ENCODE data around the gene COL8A2. TPM values are rescaled to one million over a fixed set of nuclear protein-coding genes. Genes with fewer than 3 reads are reported as not detected.
A peak's percentile ranks its signal among the peaks of the same experiment; 100 is the strongest.

Gene COL8A2
- total RNA-seq, 4 donors from 2014 or later: 43.3 to 57.8 (median 50.6) TPM

GRCh38 chr1:36157115-36157903 is 32.3 kb upstream of the COL8A2 start:
- Histone ChIP-seq H3K4me1 (peaks cover 0 to 83% (median 51%) of the 10 kb centered on the region in 3 donors), H3K9me3 (no peaks in the 10 kb centered on the region), H3K27ac (peak overlapping the region; percentile 96 to 100 (median 100)), H3K4me3 (peak overlapping the region; percentile 84 to 100), H3K27me3 (no peaks in the 10 kb centered on the region), H3K36me3 (no peaks in the 10 kb centered on the region)
- TF ChIP-seq CTCF (IDR thresholded peaks at IDR 0.05) (no peak), EP300 (IDR thresholded peaks at IDR 0.05) (no peak), POLR2AphosphoS5 (IDR thresholded peaks at IDR 0.05) (peak; percentile 30)
- 0% methylated on average over 3 of the region's 9 CpGs for WGBS, 2 donors (ENCODE audit: low coverage in 1 of 2)
- no peak for ATAC-seq

- WGBS, 2 donors (ENCODE audit: low coverage in 1 of 2): 0% methylated on average over 1 of the region's 69 CpGs; no CpG with 5 or more reads in 1 of the 2 donors
- peak; percentile 33 for ATAC-seq
- peak overlapping the region; percentile 96 to 100 (median 100) for H3K27ac ChIP-seq
- no peaks in the 10 kb centered on the region for H3K27me3 ChIP-seq
- H3K9me3 ChIP-seq: no peaks in the 10 kb centered on the region
- peaks cover 0 to 83% (median 53%) of the 10 kb centered on the region in 3 donors for H3K4me1 ChIP-seq
- no peak for TF ChIP-seq EP300 (IDR thresholded peaks at IDR 0.05)
- TF ChIP-seq POLR2A (IDR thresholded peaks at IDR 0.05): no peak
- no peak for TF ChIP-seq CTCF (IDR thresholded peaks at IDR 0.05)
- no peak for TF ChIP-seq POLR2AphosphoS5 (IDR thresholded peaks at IDR 0.05)
- no peaks in the 10 kb centered on the region for H3K36me3 ChIP-seq
- peak overlapping the region; percentile 84 to 100 for H3K4me3 ChIP-seq
Observed at GRCh38 chr1:36156329-36157114, 31.5 kb upstream of the COL8A2 start.

- peak within 1 kb of the TSS; percentile 96 to 100 (median 100) for H3K27ac ChIP-seq
- peaks cover 2 to 83% (median 55%) of the 10 kb centered on the region in 3 donors for H3K4me1 ChIP-seq
- 0% methylated on average over 1 to 6 of the region's 88 CpGs for WGBS, 2 donors (ENCODE audit: low coverage in 1 of 2)
- no peaks in the 10 kb centered on the region for H3K36me3 ChIP-seq
- no peaks in the 10 kb centered on the region for H3K27me3 ChIP-seq
- ATAC-seq: peak; percentile 92
- peak in 1 of 4 experiments; percentile 2 for TF ChIP-seq CTCF (IDR thresholded peaks at IDR 0.05)
- TF ChIP-seq POLR2A (IDR thresholded peaks at IDR 0.05): peak; percentile 78 to 80
- no peak for TF ChIP-seq EP300 (IDR thresholded peaks at IDR 0.05)
- peak; percentile 90 for TF ChIP-seq POLR2AphosphoS5 (IDR thresholded peaks at IDR 0.05)
- no peaks in the 10 kb centered on the region for H3K9me3 ChIP-seq
- H3K4me3 ChIP-seq: peak within 1 kb of the TSS; percentile 84 to 100
Observed at GRCh38 chr1:36155408-36156328, 30.6 kb upstream of the COL8A2 start, which contains the start of gene MAP7D1. Gene MAP7D1 (plus strand): TSS chr1:36156160. CDS start chr1:36156418, 258 bp downstream.

GRCh38 chr1:36154765-36155407 is 29.9 kb upstream of the COL8A2 start:
- Histone ChIP-seq H3K4me1 (peaks cover 8 to 83% (median 55%) of the 10 kb centered on the region in 3 donors), H3K36me3 (no peaks in the 10 kb centered on the region), H3K9me3 (no peaks in the 10 kb centered on the region), H3K27ac (peak overlapping the region; percentile 96 to 100 (median 100)), H3K27me3 (no peaks in the 10 kb centered on the region), H3K4me3 (peak overlapping the region; percentile 84 to 100)
- 80 to 86% methylated on average over 1 of the region's 6 CpGs for WGBS, 2 donors (ENCODE audit: low coverage in 1 of 2)
- no peak for ATAC-seq
- no peak for TF ChIP-seq POLR2AphosphoS5 (IDR thresholded peaks at IDR 0.05)
- no peak for TF ChIP-seq POLR2A (IDR thresholded peaks at IDR 0.05)
- TF ChIP-seq EP300 (IDR thresholded peaks at IDR 0.05): no peak
- no peak for TF ChIP-seq CTCF (IDR thresholded peaks at IDR 0.05)
